NCI-H146 treated with DMSO at 0.1 percent for 48 hours (cell line): Measurements from ENCODE around the gene LRP3.

Experiments used
- DNase-seq: peaks from one replicate; lab custom pipeline; 2025; ENCODE audit not compliant: unreplicated experiment; lab: John Stamatoyannopoulos, UW

Gene LRP3

DNA sequence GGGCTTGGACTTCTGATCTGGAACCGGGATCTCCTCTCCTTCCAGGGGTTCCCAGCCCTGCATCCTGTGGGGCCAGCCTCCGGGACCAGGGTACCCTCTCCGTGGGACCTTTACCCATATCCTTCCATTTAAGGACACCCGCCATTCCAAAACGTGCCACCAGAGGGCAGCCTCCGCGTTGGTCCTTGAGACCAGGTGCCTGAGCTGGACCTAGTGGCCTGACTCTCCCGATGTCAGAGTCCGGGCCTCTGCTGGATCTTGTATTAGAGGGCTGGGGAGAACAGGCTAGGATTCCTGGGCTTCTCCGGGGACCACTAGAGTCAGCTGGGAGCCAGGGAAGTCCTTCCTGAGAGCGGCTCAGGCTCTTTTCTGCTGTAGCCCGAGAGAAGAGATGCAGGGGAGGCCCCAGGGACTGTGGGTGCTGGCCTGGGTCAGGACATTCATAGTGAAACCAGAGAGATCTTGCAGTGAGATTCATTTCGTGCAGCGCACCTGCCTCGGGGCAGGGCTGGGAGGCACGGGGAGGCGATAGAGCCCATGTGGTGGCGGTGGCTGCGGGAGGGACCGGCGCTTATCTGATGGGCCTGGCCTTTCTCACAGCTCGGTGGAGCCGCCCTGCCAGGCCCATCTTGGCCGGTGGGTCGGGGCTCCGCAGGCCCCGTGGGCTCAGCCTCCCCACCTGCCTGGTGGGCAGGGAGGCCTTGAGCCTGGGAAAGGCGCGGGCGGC lies 41.3 kb downstream of the LRP3 start:
- DNase-seq, result peak; percentile 23

DNA sequence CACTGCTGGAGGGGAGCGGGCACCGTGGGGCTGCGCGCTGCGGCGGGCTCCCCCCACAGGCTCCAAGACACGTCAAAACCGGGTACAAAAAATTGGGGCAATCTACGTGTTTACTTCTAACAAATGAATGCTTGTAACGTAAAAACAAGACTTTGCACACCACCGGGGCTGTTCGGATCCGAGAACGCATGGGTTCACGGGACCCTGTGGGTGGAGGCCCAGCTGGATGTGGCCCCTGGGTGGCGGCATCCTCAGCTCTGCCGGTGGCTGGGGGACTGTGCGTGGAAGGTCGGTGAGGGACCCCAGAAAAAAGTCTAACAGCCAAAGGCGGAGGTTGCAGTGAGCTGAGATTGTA lies 41.8 kb downstream of the LRP3 start:
- no peak for DNase-seq

DNA sequence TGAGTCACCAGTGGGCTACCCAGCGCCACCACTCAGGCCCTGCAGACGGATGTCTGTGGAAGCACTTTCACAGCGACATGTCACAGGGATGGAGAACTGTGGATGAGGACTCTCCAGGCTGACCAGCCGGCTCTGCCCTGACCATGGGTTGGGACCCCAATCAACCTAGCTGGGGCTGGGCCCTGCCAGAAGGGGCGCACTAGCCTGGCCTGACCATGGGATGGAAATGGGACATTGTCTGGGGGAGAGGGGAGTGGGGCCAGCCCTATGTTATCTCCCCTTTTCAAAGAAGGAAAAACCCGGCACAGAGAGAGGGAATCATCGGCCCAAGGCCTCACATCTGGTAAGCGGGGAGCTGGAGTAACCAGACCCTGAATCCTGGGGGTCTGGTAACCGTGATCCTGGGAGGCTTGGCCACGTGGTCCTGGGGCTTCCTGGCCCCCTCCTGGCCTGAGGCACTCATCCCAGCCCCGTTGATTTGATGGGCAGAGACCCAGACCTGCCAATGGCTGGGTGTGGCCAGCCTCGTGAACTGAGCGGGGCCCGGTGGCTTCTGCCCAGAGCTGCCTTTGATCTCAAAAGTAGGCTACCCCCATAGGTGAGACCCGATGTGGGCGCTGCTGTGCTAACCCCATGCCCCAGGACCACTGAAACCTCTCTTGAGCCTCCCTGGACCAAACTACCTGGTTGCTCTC lies 42.7 kb downstream of the LRP3 start:
- no peak for DNase-seq

DNA sequence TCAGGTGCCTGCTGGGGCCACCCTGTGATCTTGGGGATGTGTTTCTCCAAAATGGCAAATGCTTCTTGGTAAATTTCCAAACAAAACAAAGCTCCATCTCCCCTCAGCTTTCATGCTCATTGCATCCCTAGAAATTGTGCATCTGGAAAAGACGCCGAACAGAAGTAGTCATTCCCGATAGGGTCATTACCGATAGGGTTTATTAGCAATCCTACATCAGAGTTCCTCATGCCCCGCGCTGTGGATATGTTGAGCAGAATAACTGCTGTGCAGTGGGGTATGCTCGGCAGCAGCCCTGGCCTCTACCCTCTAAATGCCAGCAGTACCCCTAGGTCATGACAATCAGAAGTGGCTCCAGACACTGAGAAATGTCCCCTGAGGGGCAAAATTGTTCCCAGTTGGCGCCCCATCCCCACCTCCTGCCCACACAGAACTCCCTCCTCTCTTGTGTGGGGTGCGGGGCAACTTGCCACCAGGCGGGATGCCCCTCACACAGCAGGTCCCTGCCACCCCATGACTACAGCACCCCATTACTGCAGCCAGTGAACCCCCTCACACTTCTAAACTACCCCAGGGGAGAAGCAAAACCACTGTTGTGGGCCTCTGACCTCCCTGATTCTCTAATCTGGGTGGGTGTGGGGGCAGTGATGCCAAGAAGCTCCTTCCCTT lies 44.5 kb downstream of the LRP3 start:
- no peak for DNase-seq

DNA sequence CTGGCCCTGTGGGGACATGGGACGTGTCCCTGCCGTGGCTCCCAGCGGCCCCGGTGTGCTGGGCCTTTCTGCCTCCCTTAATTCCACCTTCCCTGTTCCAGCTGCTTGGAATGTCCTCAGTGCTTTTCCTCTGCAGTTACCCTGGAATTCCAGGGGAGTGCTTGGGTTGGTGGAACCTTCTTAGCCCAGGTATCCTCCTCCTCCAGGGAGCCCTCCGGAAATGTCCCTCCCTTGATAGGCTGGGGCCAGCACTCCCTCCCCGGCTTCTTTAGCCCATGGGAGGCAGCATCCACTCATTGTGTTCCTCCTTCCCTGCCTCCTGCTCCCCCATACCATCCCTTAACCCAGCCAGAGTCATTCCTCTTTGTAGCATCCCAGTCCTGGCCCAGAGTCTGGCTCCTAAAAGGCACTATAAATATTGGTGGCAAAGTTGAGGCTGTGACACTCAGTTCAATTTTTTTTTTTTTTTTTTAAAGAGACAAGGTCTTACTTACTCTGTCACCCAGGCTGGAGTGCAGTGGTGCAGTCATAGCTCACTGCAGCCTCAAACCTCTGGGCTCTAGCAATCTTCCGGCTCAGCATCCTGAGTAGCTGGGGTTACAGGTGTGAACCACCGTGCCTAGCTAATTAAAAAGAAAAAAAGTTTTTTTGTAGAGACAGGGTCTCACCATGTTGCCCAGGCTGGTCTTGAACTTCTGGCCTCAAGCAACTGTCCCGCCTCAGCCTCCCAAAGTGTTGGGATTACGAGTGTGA lies 45.3 kb downstream of the LRP3 start:
- DNase-seq, result no peak

DNA sequence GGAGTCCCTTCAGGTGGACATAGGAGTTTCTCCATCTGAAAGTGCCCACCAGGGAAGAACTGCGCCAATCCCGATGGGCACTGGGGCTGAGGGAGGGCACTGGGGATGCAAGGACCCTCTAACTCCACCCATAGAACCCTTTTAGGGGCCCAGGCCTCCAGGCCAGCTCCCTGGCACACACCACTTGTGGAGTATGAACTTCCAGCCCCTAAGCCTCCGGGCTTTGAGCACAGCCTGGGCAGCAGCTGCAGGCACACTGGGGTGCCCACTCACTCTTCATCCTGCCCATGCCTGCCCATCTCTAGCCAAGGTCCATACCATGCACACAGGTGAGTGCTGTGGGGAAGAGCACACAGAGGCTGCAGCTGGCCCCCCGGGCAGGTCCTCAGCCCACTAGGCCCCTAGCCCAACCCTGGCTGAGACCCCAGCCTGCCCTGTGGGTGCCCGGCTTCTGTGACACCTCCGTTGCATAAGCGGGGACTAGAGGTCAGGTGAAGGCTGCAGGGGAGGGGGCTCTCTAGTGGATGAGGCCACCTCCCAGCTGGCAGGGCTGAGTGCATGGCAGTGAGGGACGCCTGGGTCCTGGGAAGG lies 46.1 kb downstream of the LRP3 start:
- no peak for DNase-seq

DNA sequence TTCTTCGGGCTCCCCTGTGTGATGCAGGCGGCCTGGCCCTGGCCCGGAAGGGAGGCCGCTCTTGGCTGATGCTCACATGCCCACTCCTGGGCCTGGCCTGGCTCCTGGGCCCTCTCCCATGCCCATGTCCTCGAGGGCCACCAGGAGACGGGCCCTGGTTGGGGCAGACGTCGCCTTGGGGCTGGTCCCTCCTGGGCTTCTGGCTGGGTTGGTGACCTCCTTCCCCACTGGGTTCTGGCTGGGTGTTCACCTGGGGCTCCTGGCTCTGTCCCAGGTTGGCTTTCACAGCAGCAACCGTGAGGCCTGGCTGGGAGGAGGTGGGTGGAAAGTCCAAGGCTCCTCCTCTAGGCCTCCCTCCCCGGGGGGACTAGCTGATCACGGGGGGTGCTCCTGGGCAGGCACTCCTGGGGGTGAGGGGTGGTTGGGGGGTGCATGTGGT lies 47.0 kb downstream of the LRP3 start:
- no peak for DNase-seq

- no peak for DNase-seq
Measured at GRCh38 chr19:33241530-33242101, 47.5 kb downstream of the LRP3 start.

- no peak for DNase-seq
Measured at GRCh38 chr19:33242131-33242530, 48.0 kb downstream of the LRP3 start.

DNA sequence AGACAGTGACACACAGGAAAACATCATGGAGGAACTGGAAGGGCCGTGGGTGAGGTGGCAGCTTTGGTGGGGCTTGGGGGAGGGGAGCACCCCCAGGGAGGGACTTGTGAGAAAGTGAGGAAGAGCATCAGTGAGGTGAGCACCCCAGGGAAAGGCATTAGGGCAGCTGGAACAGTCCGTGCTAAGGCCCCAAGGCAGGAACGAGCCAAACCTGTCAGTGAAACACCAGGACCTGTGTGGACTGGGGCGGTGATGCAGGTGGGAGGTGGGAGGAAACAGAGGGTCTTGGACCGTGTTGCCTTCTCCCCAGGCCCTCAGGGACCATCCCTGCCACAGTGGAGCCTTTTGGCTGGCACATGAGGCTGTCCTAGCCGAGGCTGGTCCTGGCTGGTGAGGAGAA lies 48.8 kb downstream of the LRP3 start:
- DNase-seq, result no peak

DNA sequence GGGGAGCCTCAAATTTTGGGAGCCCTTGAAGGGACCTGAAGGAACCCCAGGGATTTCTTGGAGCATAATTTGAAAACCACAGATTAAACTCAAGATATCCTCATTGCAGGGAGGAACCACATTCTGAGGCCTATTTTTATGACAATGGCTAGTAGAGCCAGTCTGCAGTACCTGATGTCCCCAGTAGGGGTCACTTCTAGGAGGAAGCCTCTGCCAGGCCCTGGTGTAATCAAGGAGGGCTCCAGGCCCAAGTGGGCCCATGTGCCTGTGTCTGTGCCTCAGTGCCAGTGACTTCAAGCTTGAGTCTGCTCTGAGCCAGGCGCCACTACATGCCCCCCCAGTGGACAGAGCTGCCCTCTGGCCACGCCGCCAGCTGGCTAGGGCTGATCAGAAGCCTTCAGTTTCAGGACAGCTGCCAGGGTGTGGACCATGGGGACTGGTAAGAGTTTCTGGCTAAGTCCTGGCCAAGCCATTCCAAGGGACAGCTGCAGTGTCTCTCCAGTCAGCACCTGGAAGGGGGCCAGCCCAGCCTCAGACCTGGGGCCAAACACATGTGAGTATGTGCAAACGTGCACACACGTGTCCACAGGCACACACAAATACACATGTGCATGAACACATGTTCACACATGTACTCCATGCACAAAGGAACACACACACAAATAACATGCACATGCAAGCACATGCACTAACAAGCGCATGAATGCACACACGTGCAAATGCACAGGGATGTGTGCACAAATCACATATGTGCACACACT lies 52.0 kb downstream of the LRP3 start:
- DNase-seq, result no peak

GRCh38 chr19:33246709-33247440 lies 52.7 kb downstream of the LRP3 start:
- no peak for DNase-seq

DNA sequence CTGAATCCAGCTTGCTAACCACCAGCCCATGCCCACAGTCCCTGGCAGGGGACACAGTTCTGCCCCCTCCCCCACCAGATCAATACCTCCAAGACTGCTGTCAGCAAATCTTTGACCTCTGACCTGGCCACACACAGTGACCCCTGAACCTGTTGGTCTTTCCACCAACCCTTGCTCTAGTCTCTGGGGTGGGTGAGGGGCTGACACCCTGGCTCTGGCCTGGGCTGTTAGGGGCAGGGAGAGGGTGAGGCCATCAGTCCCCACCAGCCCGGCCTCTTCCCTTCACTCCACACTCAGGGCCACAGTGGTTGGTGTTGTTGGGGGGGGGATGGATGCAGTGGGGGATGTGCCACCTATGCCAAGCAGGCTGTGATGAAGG lies 53.3 kb downstream of the LRP3 start:
- DNase-seq, result no peak

- no peak for DNase-seq
Measured at GRCh38 chr19:33248104-33248503, 54.0 kb downstream of the LRP3 start.

DNA sequence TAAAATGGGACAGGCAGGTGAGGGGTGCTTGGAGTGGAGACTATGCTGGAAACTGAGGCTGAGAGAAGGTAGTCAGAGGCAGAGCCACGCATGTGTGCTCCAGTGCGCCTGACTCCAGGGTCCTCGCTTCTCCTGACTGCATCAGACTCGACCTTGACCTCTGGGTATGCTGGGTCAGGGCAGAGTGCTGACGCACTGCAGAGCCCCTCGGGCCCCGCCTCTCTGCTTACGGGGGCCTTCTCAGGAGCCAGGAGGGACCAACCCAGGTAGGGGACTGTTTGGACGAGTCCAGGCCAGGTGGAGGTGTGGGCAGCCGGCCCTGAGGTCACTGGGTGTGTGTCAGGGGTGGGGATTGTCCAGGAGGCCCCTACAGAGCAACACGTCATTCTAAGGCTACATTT lies 54.4 kb downstream of the LRP3 start:
- DNase-seq, result no peak

DNA sequence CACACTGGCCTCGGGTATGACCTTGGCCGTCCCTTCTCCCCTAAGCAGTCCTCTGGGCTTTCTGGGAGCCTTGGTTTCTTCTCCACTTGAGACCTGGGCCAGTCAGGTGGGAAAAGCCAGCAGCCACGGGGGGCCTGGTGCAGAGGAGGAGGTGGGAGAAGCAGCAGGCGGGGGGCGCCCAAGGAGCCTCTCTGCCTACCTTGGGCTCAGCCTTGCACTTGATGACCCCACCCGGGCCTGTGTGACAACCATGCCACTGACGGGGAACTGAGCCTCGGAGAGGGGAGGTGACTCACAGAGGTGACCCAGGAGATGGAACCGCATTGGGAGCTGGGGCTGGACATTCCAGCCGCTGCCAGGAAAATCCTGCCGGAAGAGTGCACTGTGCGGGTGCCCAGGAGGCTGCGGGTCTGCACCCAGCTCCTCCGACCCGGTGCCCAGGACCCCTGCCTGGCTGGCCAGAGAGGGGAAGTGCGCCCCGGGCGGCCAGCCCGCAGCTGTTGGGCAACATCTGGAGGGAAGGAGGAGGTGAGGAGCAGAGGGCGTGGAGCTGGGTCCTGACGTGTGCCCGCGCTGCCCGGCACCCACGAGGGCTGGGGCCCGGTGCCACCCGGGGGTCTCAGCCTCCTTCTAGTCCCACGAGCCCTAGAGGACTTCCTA lies 55.0 kb downstream of the LRP3 start:
- DNase-seq, result no peak

DNA sequence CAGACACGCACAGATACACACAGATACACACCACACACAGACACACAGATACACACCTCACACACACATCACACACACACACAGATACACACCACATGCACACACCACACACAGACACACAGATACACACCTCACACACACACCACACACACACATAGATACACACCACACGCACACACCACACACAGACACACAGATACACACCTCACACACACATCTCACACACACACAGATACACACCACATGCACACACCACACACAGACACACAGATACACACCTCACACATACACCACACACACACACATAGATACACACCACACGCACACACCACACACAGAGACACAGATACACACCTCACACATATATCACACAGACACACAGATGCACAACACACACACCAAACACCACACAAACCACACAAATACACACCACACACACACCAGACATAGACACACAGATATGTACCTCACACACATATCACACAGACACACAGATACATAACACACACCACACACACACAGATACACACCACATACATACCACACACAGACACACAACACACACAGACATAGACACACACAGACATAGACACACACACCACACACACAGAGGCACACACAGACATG lies 55.7 kb downstream of the LRP3 start:
- no peak for DNase-seq

DNA sequence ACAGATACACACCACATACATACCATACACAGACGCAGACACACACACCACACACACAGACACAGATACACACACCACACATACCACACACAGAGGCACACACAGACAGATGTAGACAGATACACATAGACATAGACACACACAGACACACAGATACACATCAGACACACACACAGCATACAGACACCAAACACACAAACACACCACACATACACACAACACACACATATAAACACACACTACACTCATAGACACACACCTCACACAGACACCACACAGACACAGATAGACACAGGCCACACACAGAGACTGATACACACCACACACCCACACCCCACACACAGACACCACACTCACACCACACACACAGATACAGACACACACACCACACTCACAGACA lies 56.4 kb downstream of the LRP3 start:
- no peak for DNase-seq

GRCh38 chr19:33251076-33251475 lies 56.9 kb downstream of the LRP3 start:
- no peak for DNase-seq
